HG03521 (cell line): Measurements from ENCODE around the gene GBP4.

Experiments
- ATAC-seq: cut with Tn5 transposase; IDR thresholded peaks from one replicate; pipeline ENCODE4 v1.9.1; 2021; ENCODE audit warnings: mild to moderate bottlenecking, moderate library complexity; ENCODE audit not compliant: unreplicated experiment

The GBP4 gene

GRCh38 chr1:89171067-89171438 lies 27.7 kb downstream of the GBP4 start:
- no peak for ATAC-seq

GRCh38 chr1:89170170-89171066 lies 28.3 kb downstream of the GBP4 start:
- ATAC-seq, result no peak

- ATAC-seq, result no peak
Observed at GRCh38 chr1:89169166-89169565, 29.6 kb downstream of the GBP4 start.

DNA sequence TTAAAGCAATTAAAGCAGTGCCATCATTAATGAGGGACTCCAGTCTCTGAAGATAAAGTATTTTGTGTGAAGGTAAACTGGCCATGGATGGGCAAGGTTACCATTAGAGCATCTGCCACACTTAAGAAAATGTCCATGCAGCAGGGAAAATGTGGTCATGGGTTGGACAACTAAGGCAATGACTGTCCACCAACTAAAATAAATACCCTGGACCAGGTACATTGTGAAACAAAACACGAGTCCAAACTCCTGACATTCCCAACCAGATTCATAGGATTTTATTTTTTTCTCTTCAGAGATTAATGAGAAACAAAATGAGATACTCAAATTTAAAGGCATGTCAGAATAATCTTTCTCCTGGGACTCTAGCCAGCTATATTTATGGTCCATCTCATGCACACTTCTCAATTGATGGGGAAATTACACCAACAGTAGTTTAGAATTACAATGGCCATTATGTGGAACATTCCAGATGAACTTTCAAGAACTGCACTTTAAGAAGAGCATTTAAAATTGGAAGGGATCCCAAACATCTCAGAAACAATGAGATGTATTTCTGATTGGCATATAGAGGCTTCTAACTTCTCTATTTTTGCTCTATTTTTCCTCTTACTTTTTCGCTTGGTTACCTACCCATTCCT lies 31.0 kb downstream of the GBP4 start:
- ATAC-seq, result no peak

- no peak for ATAC-seq
Observed at GRCh38 chr1:89166705-89167104, 32.0 kb downstream of the GBP4 start.

DNA sequence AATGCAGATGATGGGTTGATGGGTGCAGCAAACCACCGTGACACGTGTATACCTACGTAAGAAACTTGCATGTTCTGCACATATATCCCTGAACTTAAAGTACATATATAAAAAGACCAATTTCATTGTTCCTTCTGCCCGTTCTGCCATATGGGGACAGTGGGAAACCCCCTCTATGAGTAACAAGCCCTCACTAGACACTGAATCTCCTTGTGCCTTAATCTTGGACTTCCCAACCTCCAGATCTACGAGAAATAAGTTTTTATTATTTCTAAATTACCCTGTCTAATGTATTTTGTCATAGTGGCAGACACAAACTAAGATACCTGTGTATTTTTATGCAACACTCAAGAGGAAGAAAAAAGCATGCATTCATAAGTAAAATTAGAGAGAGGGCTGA lies 32.9 kb downstream of the GBP4 start:
- no peak for ATAC-seq

DNA sequence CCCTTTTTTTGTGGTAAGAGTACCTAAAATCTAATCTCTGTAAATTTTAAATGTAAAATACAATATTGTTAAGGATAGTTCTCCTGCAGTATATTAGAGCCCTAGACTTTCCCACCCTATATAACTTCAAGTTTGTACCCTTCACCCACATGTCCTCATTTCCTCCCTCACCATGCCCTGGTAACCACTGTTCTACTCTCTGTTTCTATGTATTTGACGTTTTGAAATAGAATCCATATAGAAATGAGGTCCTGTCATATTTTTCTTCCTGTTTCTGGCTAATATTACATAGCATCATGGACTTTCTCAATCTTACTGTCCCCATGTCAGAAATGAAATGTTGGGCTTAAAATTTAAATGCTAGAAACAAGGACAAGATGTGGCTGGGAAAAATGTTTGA lies 47.7 kb downstream of the GBP4 start:
- no peak for ATAC-seq

DNA sequence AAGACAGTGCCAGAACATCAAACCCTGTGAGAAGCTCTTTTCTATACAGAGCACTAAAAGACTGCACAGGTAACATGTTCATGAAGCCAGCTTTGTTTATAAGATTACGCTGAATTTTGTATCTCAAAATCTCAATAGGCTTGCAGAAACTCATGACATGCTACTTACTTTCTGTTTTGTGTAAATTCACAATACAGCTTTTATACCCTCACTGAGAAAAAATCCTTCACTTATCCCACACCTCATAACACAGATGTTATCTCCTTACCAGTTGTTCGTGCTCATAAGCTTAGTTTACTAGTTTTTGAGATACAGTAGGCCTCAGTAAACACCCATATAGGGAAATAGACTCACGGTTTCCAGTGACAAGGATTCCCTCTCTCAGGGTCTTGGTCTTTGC lies 48.8 kb downstream of the GBP4 start:
- ATAC-seq, result no peak

GRCh38 chr1:89149229-89149628 lies 49.5 kb downstream of the GBP4 start:
- no peak for ATAC-seq

- no peak for ATAC-seq
Observed at GRCh38 chr1:89147678-89148658, 50.8 kb downstream of the GBP4 start.

DNA sequence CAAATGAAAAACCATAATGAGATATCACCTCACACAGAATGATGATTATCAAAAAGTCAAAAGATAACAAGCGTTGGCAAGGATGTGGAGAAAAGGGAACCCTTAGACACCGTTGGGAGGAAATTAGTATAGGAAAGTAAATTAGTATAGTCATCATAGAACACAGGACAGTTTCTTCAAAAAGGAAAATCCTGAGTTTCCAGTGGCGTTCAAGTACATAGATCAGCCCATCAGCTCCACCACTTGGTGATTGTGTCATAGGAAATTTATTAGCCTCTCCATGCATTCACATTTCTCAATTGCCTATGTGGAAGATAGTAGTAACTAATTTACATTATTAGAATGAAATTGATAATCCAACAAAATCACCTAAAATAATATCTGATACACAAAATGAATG lies 52.0 kb downstream of the GBP4 start:
- no peak for ATAC-seq

DNA sequence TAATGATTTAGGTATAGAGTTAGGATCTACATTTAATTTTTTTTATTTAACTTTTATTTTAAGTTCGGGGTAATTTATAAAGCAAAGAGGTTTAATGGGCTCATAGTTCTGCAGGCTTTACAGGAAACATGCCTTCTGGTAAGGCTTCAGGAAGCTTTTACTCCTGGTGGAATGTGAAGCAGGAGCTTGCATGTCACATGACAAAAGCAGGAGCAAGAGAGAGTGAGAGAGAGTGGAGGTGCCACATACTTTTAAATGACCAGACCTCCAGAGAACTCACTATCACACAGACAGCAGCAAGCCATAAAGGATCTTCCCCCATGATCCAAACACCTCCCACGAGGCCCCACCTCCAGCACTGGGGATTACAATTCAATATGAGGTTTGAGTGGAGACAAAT lies 55.3 kb downstream of the GBP4 start:
- ATAC-seq, result no peak

GRCh38 chr1:89142160-89142559 lies 56.6 kb downstream of the GBP4 start:
- ATAC-seq, result no peak

- no peak for ATAC-seq
Observed at GRCh38 chr1:89133747-89134146, 65.0 kb downstream of the GBP4 start.
